ENCODE results near the gene GMIP. TPM values are rescaled to one million over a fixed set of nuclear protein-coding genes. Genes with fewer than 3 reads are reported as not detected.
"Not testable (repeated sequence)": the region's sequence is repeated elsewhere in the genome, so short reads cannot be mapped to it uniquely, and the experiment has no call there.

GMIP gene
- 100 to 1,000 TPM; 101 to 111 TPM for total RNA-seq

GRCh38 chr19:19643158-19644053 is at the start of gene GMIP:
TSS of gene GMIP (minus strand) at chr19:19643657. CDS start at chr19:19643529, 128 bp downstream.
- ChIA-PET POLR2A (interaction anchor here (0.7 kb wide), 1 partner anchor 21 kb away, joined by 7 read pairs; no protein-coding TSS in a partner anchor), CTCF (interaction anchor here (0.6 to 3.1 kb wide), 20 partner anchors 9 to 114 kb away, joined by 3 to 19 read pairs (median 4); partner anchors contain the start of genes ATP13A1, PBX4 and YJEFN3)
- Mint-ChIP-seq H3K36me3 (ENCODE audit: low read depth) (peaks cover 41% of the 10 kb centered on the region), H3K27me3 (no peaks in the 10 kb centered on the region), H3K27ac (peak within 1 kb of the TSS; percentile 95), H3K9me3 (no peaks in the 10 kb centered on the region), H3K4me3 (peak within 1 kb of the TSS; percentile 87), H3K4me1 (peaks cover 21% of the 10 kb centered on the region)
- peak; percentile 88 for DNase-seq

GRCh38 chr19:19691683-19692082 is 48.2 kb upstream of the GMIP start:
- Mint-ChIP-seq H3K4me1 (no peaks in the 10 kb centered on the region), H3K27ac (no peak overlapping the region), H3K9me3 (peaks cover 19% of the 10 kb centered on the region), H3K27me3 (no peaks in the 10 kb centered on the region), H3K4me3 (no peak overlapping the region), H3K36me3 (ENCODE audit: low read depth) (peaks cover 23% of the 10 kb centered on the region)
- ChIA-PET CTCF (no interaction called here), POLR2A (no interaction called here)
- DNase-seq = no peak

GRCh38 chr19:19689023-19689422 is 45.6 kb upstream of the GMIP start:
- H3K4me1 Mint-ChIP-seq, H3K27me3 Mint-ChIP-seq, CTCF ChIA-PET, H3K4me3 Mint-ChIP-seq, DNase-seq, POLR2A ChIA-PET, H3K27ac Mint-ChIP-seq: not testable (repeated sequence)
- H3K9me3 Mint-ChIP-seq = peaks cover 16% of the 10 kb centered on the region
- peaks cover 43% of the 10 kb centered on the region for H3K36me3 Mint-ChIP-seq (ENCODE audit: low read depth)

DNA sequence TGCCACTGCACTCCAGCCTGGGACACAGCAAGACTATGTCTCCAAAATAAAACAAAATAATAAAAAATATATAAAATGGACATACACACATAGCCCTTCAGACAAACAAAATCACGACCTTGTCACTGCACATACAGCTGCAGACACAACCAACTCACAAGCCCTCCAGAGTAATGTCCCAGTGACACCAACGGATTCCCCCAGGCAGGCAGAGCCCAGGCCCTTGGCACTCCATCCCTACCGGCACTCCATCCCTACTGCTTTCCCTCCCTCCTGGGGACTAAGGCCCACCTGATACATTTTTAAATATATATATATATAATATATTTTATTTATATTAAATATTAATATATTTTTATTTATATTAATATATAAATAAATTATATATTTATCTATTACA is 43.6 kb upstream of the GMIP start:
- DNase-seq = no peak
- Mint-ChIP-seq H3K4me1 (no peaks in the 10 kb centered on the region), H3K27ac (no peak overlapping the region), H3K9me3 (peaks cover 28% of the 10 kb centered on the region), H3K27me3 (no peaks in the 10 kb centered on the region), H3K36me3 (ENCODE audit: low read depth) (peaks cover 56% of the 10 kb centered on the region), H3K4me3 (no peak overlapping the region)
- ChIA-PET POLR2A (no interaction called here), CTCF (interaction anchor here (0.6 kb wide), 1 partner anchor 1131 kb away, joined by 3 read pairs; no protein-coding TSS in a partner anchor)

DNA sequence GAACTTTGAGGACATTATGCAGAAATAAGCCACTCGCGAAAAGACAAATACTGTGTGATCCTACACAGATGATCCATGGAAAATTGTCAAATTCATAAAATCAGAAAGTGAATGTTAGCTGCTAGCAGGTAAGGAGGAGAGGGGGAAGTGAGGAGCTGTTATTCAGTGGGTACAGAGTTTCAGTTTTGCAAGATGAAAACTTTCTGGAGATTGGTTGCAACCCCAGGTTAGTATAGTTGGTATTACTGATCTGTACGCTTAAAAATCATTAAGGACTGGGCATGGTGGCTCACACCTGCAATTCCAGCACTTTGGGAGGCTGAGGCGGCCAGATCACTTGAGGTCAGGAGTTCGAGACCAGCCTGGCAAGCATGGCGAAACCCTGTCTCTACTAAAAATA is 43.1 kb upstream of the GMIP start:
- H3K4me3 Mint-ChIP-seq = no peak overlapping the region
- no peaks in the 10 kb centered on the region for H3K4me1 Mint-ChIP-seq
- peaks cover 58% of the 10 kb centered on the region for H3K36me3 Mint-ChIP-seq (ENCODE audit: low read depth)
- peaks cover 28% of the 10 kb centered on the region for H3K9me3 Mint-ChIP-seq
- ChIA-PET CTCF (interaction anchor here (0.6 kb wide), 1 partner anchor 1130 kb away, joined by 3 read pairs; no protein-coding TSS in a partner anchor), POLR2A (no interaction called here)
- DNase-seq = no peak
- H3K27me3 Mint-ChIP-seq = no peaks in the 10 kb centered on the region
- no peak overlapping the region for H3K27ac Mint-ChIP-seq

DNA sequence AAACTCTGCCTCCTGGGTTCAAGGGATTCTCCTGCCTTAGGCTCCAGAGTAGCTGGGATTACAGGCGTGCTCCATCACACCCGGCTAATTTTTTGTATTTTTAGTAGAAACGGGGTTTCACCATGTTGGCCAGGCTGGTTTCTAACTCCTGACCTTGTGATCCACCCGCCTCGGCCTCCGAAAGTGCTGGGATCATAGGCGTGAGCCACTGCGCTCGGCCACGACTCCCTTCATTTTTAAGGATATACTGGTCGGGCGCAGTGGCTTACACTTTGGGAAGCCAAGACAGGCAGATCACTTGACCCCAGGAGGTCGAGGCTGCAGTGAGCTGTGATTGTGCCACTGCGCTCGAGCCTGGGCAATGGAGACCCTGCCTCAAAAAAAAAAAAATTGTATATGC is 42.7 kb upstream of the GMIP start:
- CTCF ChIA-PET, H3K27me3 Mint-ChIP-seq: not testable (repeated sequence)

GRCh38 chr19:19679176-19680073 is 36.0 kb upstream of the GMIP start:
- no peaks in the 10 kb centered on the region for H3K27me3 Mint-ChIP-seq
- peaks cover 3% of the 10 kb centered on the region for H3K4me1 Mint-ChIP-seq
- ChIA-PET POLR2A (no interaction called here), CTCF (no interaction called here)
- H3K4me3 Mint-ChIP-seq = no peak overlapping the region
- DNase-seq = no peak
- H3K36me3 Mint-ChIP-seq (ENCODE audit: low read depth) = peaks cover 94% of the 10 kb centered on the region
- peaks cover 69% of the 10 kb centered on the region for H3K9me3 Mint-ChIP-seq
- peak overlapping the region; percentile 46 for H3K27ac Mint-ChIP-seq

More for the DNA sequence above, 42.7 kb upstream of the GMIP start:
- DNase-seq, H3K4me1 Mint-ChIP-seq, H3K4me3 Mint-ChIP-seq, H3K27ac Mint-ChIP-seq, POLR2A ChIA-PET: not testable (repeated sequence)
- H3K9me3 Mint-ChIP-seq = peaks cover 33% of the 10 kb centered on the region
- peaks cover 61% of the 10 kb centered on the region for H3K36me3 Mint-ChIP-seq (ENCODE audit: low read depth)

GRCh38 chr19:19677579-19677978 is 34.1 kb upstream of the GMIP start:
- no peak for DNase-seq
- Mint-ChIP-seq H3K27me3 (no peaks in the 10 kb centered on the region), H3K36me3 (ENCODE audit: low read depth) (peaks cover 92% of the 10 kb centered on the region), H3K9me3 (peaks cover 60% of the 10 kb centered on the region), H3K4me3 (no peak overlapping the region), H3K27ac (no peak overlapping the region), H3K4me1 (peaks cover 6% of the 10 kb centered on the region)
- CTCF ChIA-PET = no interaction called here
- POLR2A ChIA-PET = no interaction called here

GRCh38 chr19:19674315-19674714 is 30.9 kb upstream of the GMIP start:
- Mint-ChIP-seq H3K27ac (peak overlapping the region; percentile 46), H3K36me3 (ENCODE audit: low read depth) (peaks cover 91% of the 10 kb centered on the region), H3K4me1 (peaks cover 20% of the 10 kb centered on the region), H3K9me3 (peaks cover 47% of the 10 kb centered on the region), H3K27me3 (no peaks in the 10 kb centered on the region), H3K4me3 (peak overlapping the region; percentile 19)
- CTCF ChIA-PET = interaction anchor here (0.6 kb wide), 1 partner anchor 295 kb away, joined by 3 read pairs; no protein-coding TSS in a partner anchor
- POLR2A ChIA-PET = no interaction called here
- no peak for DNase-seq

DNA sequence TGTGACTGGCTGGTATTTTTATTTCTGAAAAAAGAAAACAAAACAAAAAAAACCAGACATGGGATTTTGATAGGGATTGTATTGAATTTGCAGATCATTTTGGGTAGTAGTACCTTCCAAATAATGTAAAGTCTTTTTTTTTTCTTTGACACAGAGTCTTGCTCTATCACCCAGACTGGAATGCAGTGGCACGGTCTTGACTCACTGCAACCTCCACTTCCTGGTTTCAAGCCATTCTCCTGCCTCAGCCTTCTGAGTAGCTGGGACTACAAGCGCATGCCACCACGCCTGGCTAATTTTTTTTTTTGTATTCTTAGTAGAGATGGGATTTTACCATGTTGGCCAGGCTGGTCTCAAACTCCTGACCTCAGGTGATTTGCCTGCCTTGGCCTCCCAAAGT is 29.4 kb upstream of the GMIP start:
- H3K27me3 Mint-ChIP-seq = no peaks in the 10 kb centered on the region
- CTCF ChIA-PET = no interaction called here

GRCh38 chr19:19670070-19670551 is 26.7 kb upstream of the GMIP start:
- CTCF ChIA-PET = no interaction called here
- Mint-ChIP-seq H3K9me3 (peaks cover 17% of the 10 kb centered on the region), H3K4me3 (peak overlapping the region; percentile 76), H3K4me1 (peaks cover 36% of the 10 kb centered on the region), H3K36me3 (ENCODE audit: low read depth) (peaks cover 76% of the 10 kb centered on the region), H3K27me3 (no peaks in the 10 kb centered on the region), H3K27ac (peak overlapping the region; percentile 95)
- DNase-seq = no peak
- POLR2A ChIA-PET = no interaction called here

More for the DNA sequence above, 29.4 kb upstream of the GMIP start:
- Mint-ChIP-seq H3K9me3 (peaks cover 36% of the 10 kb centered on the region), H3K4me3 (no peak overlapping the region), H3K36me3 (ENCODE audit: low read depth) (peaks cover 86% of the 10 kb centered on the region), H3K27ac (no peak overlapping the region), H3K4me1 (peaks cover 27% of the 10 kb centered on the region)
- POLR2A ChIA-PET = no interaction called here
- DNase-seq = no peak

DNA sequence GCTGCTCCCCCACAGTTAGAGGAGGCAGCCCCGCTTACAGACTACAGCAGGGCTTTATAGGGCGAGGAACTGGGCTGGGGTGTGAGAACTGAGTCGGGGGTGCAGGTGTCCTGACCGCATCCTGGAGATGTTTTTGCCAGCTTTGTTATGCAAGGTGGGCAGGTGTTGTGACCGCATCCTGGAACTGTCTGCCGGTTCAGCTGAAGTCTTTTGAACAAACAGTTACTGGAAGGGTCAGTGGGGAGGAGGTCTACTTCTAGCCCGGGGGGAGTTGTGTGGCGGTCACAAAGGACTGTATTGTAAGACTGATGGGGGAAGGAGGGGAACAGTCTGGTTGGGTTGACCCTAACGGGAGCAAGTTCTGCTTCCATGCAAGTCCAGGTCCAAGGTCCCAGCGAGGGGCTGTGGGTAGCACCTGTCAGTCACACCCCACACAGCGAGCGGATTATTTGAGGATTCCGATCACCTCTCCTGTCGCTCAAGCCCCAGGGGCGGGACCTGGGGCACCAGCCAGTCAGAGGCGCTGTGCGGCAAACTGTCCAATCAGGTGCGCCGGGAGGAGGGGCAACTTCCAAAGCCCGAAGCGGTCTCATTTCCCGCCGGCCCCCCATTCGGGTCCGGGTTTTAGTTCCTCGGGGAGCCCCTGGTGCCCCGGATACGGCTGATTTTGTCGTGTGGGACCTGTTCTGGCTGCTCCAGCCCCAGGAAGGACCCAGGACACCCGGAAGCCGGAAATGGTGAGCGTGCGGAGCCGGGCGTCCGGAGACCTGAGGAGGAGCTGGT is 25.0 kb upstream of the GMIP start, which contains the start of gene ZNF101:
ZNF101 (plus strand) TSS at position 610 of the 783 bp plus-strand sequence; CDS start at position 735, 125 bp downstream.
- Mint-ChIP-seq H3K36me3 (ENCODE audit: low read depth) (peaks cover 65% of the 10 kb centered on the region), H3K27ac (peak within 1 kb of the TSS; percentile 97), H3K27me3 (no peaks in the 10 kb centered on the region), H3K4me3 (peak within 1 kb of the TSS; percentile 76), H3K9me3 (peaks cover 10% of the 10 kb centered on the region), H3K4me1 (peaks cover 33% of the 10 kb centered on the region)
- DNase-seq = peak; percentile 96
- CTCF ChIA-PET = interaction anchor here (0.6 to 1.3 kb wide), 5 partner anchors 8 to 138 kb away, joined by 3 to 4 read pairs (median 3); no protein-coding TSS in a partner anchor
- POLR2A ChIA-PET = interaction anchor here (0.6 to 1.6 kb wide), 3 partner anchors 65 to 1833 kb away, joined by 3 to 5 read pairs (median 3); partner anchors contain the start of genes ZNF14 and ZNF93
